A549 (cell line): ENCODE results near the gene MYOZ2. TPM values are rescaled to one million over a fixed set of nuclear protein-coding genes. Genes with fewer than 3 reads are reported as not detected.
A peak's percentile ranks its signal among the peaks of the same experiment; 100 is the strongest.

Source experiments
- ATAC-seq, 2 experiments: fragments of 200-7000 bp in 1 of 2; fragments of >200 bp in 1 of 2; cut with Nextera tagmentation in 1 of 2; cut with Tn5 transposase in 1 of 2; 3 replicates each; pipeline versions ENCODE4 v1.8.0 to v1.9.1; 2018 to 2020; ENCODE audit warnings: mild to moderate bottlenecking in 1 of 2, moderate library complexity in 1 of 2
- CTCF ChIA-PET: fragments of 300-600 bp; sonication (Branson Sonifier 250); formaldehyde crosslinking; extraction: SDS; loops from one replicate; lab custom pipeline; 2021; ENCODE audit warnings: antibody characterized with exemption, inconsistent platforms; lab: Yijun Ruan, JAX
- POLR2A ChIA-PET: fragments of 350-600 bp; formaldehyde crosslinking; extraction: SDS; loops from one replicate; lab custom pipeline; 2021; ENCODE audit warnings: antibody characterized with exemption, inconsistent platforms; lab: Yijun Ruan, JAX
- DNase-seq, 2 experiments: peaks; one replicate each; pipeline versions ENCODE4 v3.0.0 to v3.0.0-alpha.2; 2011 to 2016; ENCODE audit warnings: low read depth in 1 of 2, low spot score in 1 of 2
- FAIRE-seq: peaks from 2 replicates; lab custom pipeline; 2011; peaks lifted over from hg19 to GRCh38; lab: Jason Lieb, UNC
- H3K27ac ChIP-seq, 2 experiments: fragments of >200 bp; sonication (Bioruptor Twin); formaldehyde crosslinking; 3 replicates each; pipeline ENCODE4 v1.5.1; 2016 to 2017
- H3K4me1 ChIP-seq: fragments of >200 bp; sonication (Bioruptor Twin); formaldehyde crosslinking; 3 replicates; pipeline ENCODE4 v1.6.1; 2016
- H3K4me2 ChIP-seq: fragments of >200 bp; sonication (Bioruptor Twin); formaldehyde crosslinking; 3 replicates; pipeline ENCODE4 v1.6.1; 2016
- H3K4me3 ChIP-seq: fragments of >200 bp; sonication (Bioruptor Twin); formaldehyde crosslinking; 3 replicates; pipeline ENCODE4 v1.5.1; 2016
- H3K9me3 ChIP-seq: fragments of >200 bp; sonication (Bioruptor Twin); formaldehyde crosslinking; 3 replicates; pipeline ENCODE4 v1.6.1; 2016
- CHD2 ChIP-seq: fragments of 150-350 bp; IDR thresholded peaks from 2 replicates; pipeline ENCODE4 v1.6.1; 2014; ENCODE audit warnings: low read length; ENCODE audit not compliant: partially characterized antibody
- CHD4 ChIP-seq: fragments of 200-600 bp; sonication (generic); IDR thresholded peaks from 2 replicates; pipeline ENCODE4 v1.6.1; 2016; ENCODE audit warnings: antibody characterized with exemption, mild to moderate bottlenecking, borderline replicate concordance
- EHF ChIP-seq: fragments of 250-450 bp; sonication (Bioruptor Pico); IDR thresholded peaks from 2 replicates; pipeline ENCODE4 v1.5.0; 2020; ENCODE audit warnings: mild to moderate bottlenecking
- FOSL2 ChIP-seq, 2 experiments: fragments of 450-650 bp in 1 of 2; fragments of >200 bp in 1 of 2; sonication (Bioruptor Twin) in 1 of 2; formaldehyde crosslinking; IDR thresholded peaks; 2 replicates each; pipeline versions ENCODE4 v1.5.0 to v1.6.1; 2016 to 2020; ENCODE audit warnings: mild to moderate bottlenecking in 1 of 2, moderate library complexity in 1 of 2
- GATA3 ChIP-seq: IDR thresholded peaks from 2 replicates; pipeline ENCODE4 v1.6.1; 2012; ENCODE audit warnings: borderline replicate concordance
- HOXB13 ChIP-seq: fragments of 250-450 bp; sonication (Bioruptor Pico); IDR thresholded peaks from 2 replicates; pipeline ENCODE4 v1.5.0; 2020; ENCODE audit warnings: low read depth, mild to moderate bottlenecking, moderate library complexity
- JUN ChIP-seq, 2 experiments: fragments of >200 bp; sonication (Bioruptor Twin); formaldehyde crosslinking; IDR thresholded peaks; 2 replicates in 1 of 2; 3 replicates in 1 of 2; pipeline ENCODE4 v1.6.1; 2016 to 2017
- KDM1A ChIP-seq: fragments of 200-600 bp; sonication (generic); IDR thresholded peaks from 2 replicates; pipeline ENCODE4 v1.6.1; 2016; ENCODE audit warnings: low read depth, mild to moderate bottlenecking
- NFE2L2 ChIP-seq: fragments of 150-350 bp; conservative IDR thresholded peaks from 2 replicates; pipeline ENCODE4 v1.6.1; 2014; ENCODE audit warnings: low read length
- PHF8 ChIP-seq: fragments of 200-600 bp; sonication (generic); IDR thresholded peaks from 2 replicates; pipeline ENCODE4 v1.6.1; 2016; ENCODE audit warnings: low read depth, mild to moderate bottlenecking, antibody characterized with exemption, moderate library complexity, borderline replicate concordance
- POLR2A ChIP-seq: IDR thresholded peaks from 2 replicates; pipeline ENCODE4 v1.6.1; 2012; ENCODE audit warnings: mild to moderate bottlenecking, low read length
- POLR2AphosphoS2 ChIP-seq: conservative IDR thresholded peaks from 2 replicates; pipeline ENCODE4 v1.6.1; 2012; ENCODE audit warnings: low read length, improper control_type of control experiment, inconsistent platforms
- RAD21 ChIP-seq, 2 experiments: fragments of >200 bp in 1 of 2; sonication (Bioruptor Twin) in 1 of 2; formaldehyde crosslinking in 1 of 2; IDR thresholded peaks in 1 of 2; conservative IDR thresholded peaks in 1 of 2; 2 replicates in 1 of 2; 3 replicates in 1 of 2; pipeline ENCODE4 v1.6.1; 2012 to 2018; ENCODE audit warnings: inconsistent platforms in 1 of 2
- SMC3 ChIP-seq: fragments of >200 bp; sonication (Bioruptor Twin); formaldehyde crosslinking; IDR thresholded peaks from 3 replicates; pipeline ENCODE4 v1.6.1; 2018; ENCODE audit warnings: inconsistent platforms
- SREBF2 ChIP-seq: fragments of 450-650 bp; IDR thresholded peaks from 2 replicates; pipeline ENCODE4 v1.6.1; 2014; ENCODE audit warnings: mild to moderate bottlenecking, moderate library complexity
- TFCP2L1 ChIP-seq: fragments of 250-450 bp; sonication (Bioruptor Pico); IDR thresholded peaks from 2 replicates; pipeline ENCODE4 v1.5.0; 2021; ENCODE audit warnings: mild to moderate bottlenecking
- TP53 ChIP-seq: fragments of 250-450 bp; sonication (Bioruptor Pico); IDR thresholded peaks from 2 replicates; pipeline ENCODE4 v1.5.0; 2021; ENCODE audit warnings: mild to moderate bottlenecking, moderate library complexity
- ZNF302 ChIP-seq: fragments of 250-450 bp; sonication (Bioruptor Pico); IDR thresholded peaks from 2 replicates; pipeline ENCODE4 v1.9.0; 2021; ENCODE audit warnings: inconsistent platforms, mild to moderate bottlenecking, moderate library complexity
- WGBS: methylation state at CpG from one replicate; pipeline ENCODE4 v1.1.6; 2017; ENCODE audit errors: missing lambda C conversion rate; 5-methylcytosine and 5-hydroxymethylcytosine counted together
- polyA plus RNA-seq, 4 experiments: library from polyadenylated mRNA; depleted of rRNA in 3 of 4; stranded (reverse); fragments of >200 nt; fragmentation: RNase III in 1 of 4; extraction: RNeasy Plus Mini Kit Qiagen cat#74134 plus additional on column Dnase treatment in 1 of 4; gene quantifications; 2 replicates in 3 of 4; 3 replicates in 1 of 4; pipeline ENCODE4 v1.2.3, GENCODE V29; 2011 to 2017
- TF ChIP-seq, protein P1 (sequence below): IDR thresholded peaks from 2 replicates; pipeline ENCODE4 v1.6.1; 2012; ENCODE audit warnings: low read depth, borderline replicate concordance
- TF ChIP-seq, protein P2 (sequence below): fragments of 250-450 bp; sonication (Bioruptor Pico); IDR thresholded peaks from 2 replicates; pipeline ENCODE4 v1.5.0; 2020; ENCODE audit warnings: low read depth, mild to moderate bottlenecking, moderate library complexity
- TF ChIP-seq, protein P3 (sequence below): fragments of 200-600 bp; sonication (generic); IDR thresholded peaks from 2 replicates; pipeline ENCODE4 v1.6.1; 2016; ENCODE audit warnings: antibody characterized with exemption, mild to moderate bottlenecking, moderate library complexity
- TF ChIP-seq, protein P4 (sequence below): IDR thresholded peaks from 2 replicates; pipeline ENCODE4 v1.6.1; 2012
- TF ChIP-seq, protein P5 (sequence below): fragments of >200 bp; sonication (Bioruptor Twin); formaldehyde crosslinking; IDR thresholded peaks from 3 replicates; pipeline ENCODE4 v1.6.1; 2016

Gene MYOZ2
- polyA plus RNA-seq, 2 of the 4 experiments (the other 2 are of a cell fraction) = not detected

DNA sequence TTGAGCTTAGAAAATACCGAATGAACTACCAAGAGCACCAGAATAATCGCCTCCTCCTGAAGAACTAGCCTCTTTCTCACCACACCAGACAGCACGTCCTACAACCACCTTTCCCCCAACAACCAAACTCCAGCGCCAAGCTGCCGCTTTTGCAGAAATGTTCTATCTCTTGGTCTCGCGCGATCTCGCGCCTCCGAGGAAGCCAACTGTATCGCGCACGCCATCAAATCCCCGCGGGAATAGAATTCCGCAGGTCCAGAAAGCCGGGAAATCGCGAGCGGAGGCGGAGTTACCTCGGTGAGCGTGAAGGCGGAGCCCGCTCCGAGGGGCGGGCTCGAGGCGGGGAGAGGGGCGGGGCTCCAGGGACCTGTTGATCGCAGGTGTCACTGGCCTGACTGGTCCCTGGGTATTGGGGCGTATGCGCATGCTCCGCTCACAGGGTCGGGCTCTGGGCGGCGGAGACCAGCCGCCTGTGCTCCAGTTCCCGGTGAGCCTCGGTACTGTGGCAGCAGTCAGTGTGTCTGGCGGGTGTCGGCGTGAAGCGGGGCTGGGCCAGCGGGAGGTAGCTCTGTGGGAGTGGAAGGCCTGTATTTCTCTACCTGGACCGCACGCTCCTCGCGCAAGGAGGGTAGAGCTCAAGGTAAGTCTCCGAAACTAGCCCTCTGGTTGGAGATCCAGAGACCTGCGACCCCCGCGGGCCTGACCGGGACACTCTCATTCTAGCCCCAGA is 76.8 kb downstream of the MYOZ2 start, which contains the start of gene USP53:
TSS of gene USP53 (plus strand) at position 480 of the 730 bp plus-strand sequence. CDS start 27,047 bp downstream, outside the sequence.
- peak within 1 kb of the TSS; percentile 95 to 97 for H3K27ac ChIP-seq

DNA sequence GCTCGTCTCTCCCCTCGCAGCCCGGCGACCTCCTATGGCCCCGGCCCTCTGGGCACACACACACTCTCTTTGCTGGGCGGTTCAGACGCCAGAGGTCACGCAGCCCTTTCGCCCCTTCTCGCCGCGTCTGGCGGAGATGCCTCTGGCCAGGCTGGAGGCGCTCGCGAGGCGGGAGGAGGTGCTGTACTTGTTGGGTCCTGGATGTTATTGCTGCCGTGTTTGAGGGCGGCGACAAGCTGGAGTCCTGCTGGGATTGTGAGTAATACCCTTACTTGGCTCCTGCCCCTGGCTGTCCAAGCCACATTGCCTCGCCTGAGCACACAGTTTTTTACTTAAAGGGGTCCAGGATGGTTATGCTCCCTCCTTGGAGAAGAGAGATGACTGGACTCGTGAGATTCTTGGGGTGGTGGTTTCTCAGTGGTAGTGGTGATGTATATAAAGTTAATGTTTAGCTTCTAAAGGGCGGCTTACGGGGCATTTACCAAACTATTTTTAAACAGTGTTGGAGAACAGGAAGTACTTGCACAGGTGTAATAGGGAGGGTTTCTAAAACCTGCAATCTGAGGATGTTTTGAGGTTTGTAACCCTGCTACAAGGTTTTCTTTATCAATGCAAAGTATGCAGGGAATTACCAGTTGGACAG is 77.5 kb downstream of the MYOZ2 start:
- H3K27ac ChIP-seq = peak overlapping the region; percentile 95 to 97
- DNase-seq (peak; percentile 68 to 91), ATAC-seq (peak; percentile 84 to 86), FAIRE-seq (no peak)
- peak overlapping the region; percentile 82 for H3K4me3 ChIP-seq
- H3K9me3 ChIP-seq = no peaks in the 10 kb centered on the region
- H3K4me2 ChIP-seq = peak overlapping the region; percentile 82
- TF ChIP-seq EHF (CRISPR knock-in tag) (no peak), RAD21 (conservative IDR thresholded peaks at IDR 0.05 in 1 of 2, IDR thresholded peaks at IDR 0.05 in 1 of 2) (peak; percentile 27 to 34; a peak in 2 of 5 replicates), SMC3 (peak; percentile 30; the same call in 2 of the 3 replicates), FOSL2 (IDR thresholded peaks at IDR 0.05) (no peak), FOSL2 (CRISPR knock-in tag; IDR thresholded peaks at IDR 0.05) (peak; percentile 42), JUN (IDR thresholded peaks at IDR 0.05) (peak in 1 of 2 experiments; percentile 3; a peak in 2 of 5 replicates)
- TF ChIP-seq, all 56 proteins: peak for 4
- ChIA-PET CTCF (interaction anchor here (0.8 to 2.2 kb wide), 12 partner anchors 8 to 232 kb away, joined by 3 to 12 read pairs (median 4); no protein-coding TSS in a partner anchor), POLR2A (interaction anchor here (0.6 to 2.6 kb wide), 21 partner anchors 16 to 230 kb away, joined by 3 to 56 read pairs (median 5); partner anchors contain the start of gene MYOZ2)
- H3K4me1 ChIP-seq = peaks cover 58% of the 10 kb centered on the region
- WGBS = 6% methylated on average over 12 of the region's 24 CpGs

More for the DNA sequence above, 76.8 kb downstream of the MYOZ2 start, which contains the start of gene USP53:
- peak; percentile 87 to 97 for DNase-seq
- POLR2A ChIA-PET = interaction anchor here (0.6 to 2.6 kb wide), 20 partner anchors 17 to 229 kb away, joined by 3 to 56 read pairs (median 6); partner anchors contain the start of gene MYOZ2
- ATAC-seq = peak; percentile 91 to 93
- CTCF ChIA-PET = interaction anchor here (0.8 to 2.2 kb wide), 12 partner anchors 9 to 231 kb away, joined by 3 to 12 read pairs (median 4); no protein-coding TSS in a partner anchor
- Histone ChIP-seq H3K9me3 (no peaks in the 10 kb centered on the region), H3K4me2 (peak within 1 kb of the TSS; percentile 82), H3K4me1 (peaks cover 51% of the 10 kb centered on the region), H3K4me3 (peak within 1 kb of the TSS; percentile 82)
- TF ChIP-seq, protein P1, sequence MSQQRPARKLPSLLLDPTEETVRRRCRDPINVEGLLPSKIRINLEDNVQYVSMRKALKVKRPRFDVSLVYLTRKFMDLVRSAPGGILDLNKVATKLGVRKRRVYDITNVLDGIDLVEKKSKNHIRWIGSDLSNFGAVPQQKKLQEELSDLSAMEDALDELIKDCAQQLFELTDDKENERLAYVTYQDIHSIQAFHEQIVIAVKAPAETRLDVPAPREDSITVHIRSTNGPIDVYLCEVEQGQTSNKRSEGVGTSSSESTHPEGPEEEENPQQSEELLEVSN = 0 out of 2 replicates have a peak, but pooled peaks have one; percentile 49
- no peak for TF ChIP-seq NFE2L2
- TF ChIP-seq HOXB13 (CRISPR knock-in tag) = no peak
- TF ChIP-seq ZNF302 (CRISPR knock-in tag) = no peak
- TF ChIP-seq, protein P2, sequence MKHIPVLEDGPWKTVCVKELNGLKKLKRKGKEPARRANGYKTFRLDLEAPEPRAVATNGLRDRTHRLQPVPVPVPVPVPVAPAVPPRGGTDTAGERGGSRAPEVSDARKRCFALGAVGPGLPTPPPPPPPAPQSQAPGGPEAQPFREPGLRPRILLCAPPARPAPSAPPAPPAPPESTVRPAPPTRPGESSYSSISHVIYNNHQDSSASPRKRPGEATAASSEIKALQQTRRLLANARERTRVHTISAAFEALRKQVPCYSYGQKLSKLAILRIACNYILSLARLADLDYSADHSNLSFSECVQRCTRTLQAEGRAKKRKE (CRISPR knock-in tag) = no peak
- TF ChIP-seq, protein P3, sequence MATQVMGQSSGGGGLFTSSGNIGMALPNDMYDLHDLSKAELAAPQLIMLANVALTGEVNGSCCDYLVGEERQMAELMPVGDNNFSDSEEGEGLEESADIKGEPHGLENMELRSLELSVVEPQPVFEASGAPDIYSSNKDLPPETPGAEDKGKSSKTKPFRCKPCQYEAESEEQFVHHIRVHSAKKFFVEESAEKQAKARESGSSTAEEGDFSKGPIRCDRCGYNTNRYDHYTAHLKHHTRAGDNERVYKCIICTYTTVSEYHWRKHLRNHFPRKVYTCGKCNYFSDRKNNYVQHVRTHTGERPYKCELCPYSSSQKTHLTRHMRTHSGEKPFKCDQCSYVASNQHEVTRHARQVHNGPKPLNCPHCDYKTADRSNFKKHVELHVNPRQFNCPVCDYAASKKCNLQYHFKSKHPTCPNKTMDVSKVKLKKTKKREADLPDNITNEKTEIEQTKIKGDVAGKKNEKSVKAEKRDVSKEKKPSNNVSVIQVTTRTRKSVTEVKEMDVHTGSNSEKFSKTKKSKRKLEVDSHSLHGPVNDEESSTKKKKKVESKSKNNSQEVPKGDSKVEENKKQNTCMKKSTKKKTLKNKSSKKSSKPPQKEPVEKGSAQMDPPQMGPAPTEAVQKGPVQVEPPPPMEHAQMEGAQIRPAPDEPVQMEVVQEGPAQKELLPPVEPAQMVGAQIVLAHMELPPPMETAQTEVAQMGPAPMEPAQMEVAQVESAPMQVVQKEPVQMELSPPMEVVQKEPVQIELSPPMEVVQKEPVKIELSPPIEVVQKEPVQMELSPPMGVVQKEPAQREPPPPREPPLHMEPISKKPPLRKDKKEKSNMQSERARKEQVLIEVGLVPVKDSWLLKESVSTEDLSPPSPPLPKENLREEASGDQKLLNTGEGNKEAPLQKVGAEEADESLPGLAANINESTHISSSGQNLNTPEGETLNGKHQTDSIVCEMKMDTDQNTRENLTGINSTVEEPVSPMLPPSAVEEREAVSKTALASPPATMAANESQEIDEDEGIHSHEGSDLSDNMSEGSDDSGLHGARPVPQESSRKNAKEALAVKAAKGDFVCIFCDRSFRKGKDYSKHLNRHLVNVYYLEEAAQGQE = peak; percentile 83
- no peak for TF ChIP-seq CHD4
- no peak for TF ChIP-seq TFCP2L1 (CRISPR knock-in tag)
- TF ChIP-seq, protein P4, sequence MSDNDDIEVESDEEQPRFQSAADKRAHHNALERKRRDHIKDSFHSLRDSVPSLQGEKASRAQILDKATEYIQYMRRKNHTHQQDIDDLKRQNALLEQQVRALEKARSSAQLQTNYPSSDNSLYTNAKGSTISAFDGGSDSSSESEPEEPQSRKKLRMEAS = peak; percentile 58
- no peak for TF ChIP-seq SMC3
- TF ChIP-seq TP53 (CRISPR knock-in tag) = 0 out of 2 replicates have a peak, but pooled peaks have one; percentile 36
- no peak for TF ChIP-seq KDM1A
- TF ChIP-seq SREBF2 = no peak
- TF ChIP-seq PHF8 = peak; percentile 65
- TF ChIP-seq JUN (IDR thresholded peaks at IDR 0.05) = peak; percentile 58 to 70; a peak in 4 of 5 replicates
- TF ChIP-seq POLR2A = peak; percentile 76
- TF ChIP-seq CHD2 = peak; percentile 88
- TF ChIP-seq POLR2AphosphoS2 = no peak
- TF ChIP-seq GATA3 = peak; percentile 56; the same call in 1 of the 2 replicates
- TF ChIP-seq, protein P5, sequence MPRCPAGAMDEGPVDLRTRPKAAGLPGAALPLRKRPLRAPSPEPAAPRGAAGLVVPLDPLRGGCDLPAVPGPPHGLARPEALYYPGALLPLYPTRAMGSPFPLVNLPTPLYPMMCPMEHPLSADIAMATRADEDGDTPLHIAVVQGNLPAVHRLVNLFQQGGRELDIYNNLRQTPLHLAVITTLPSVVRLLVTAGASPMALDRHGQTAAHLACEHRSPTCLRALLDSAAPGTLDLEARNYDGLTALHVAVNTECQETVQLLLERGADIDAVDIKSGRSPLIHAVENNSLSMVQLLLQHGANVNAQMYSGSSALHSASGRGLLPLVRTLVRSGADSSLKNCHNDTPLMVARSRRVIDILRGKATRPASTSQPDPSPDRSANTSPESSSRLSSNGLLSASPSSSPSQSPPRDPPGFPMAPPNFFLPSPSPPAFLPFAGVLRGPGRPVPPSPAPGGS = peak; percentile 88
- WGBS = under 1% methylated on average over 41 of the region's 55 CpGs
- FAIRE-seq = peak; percentile 90
